Neutrophil (primary cell): ENCODE measurements around the gene PWP2.
A peak's percentile ranks its signal among the peaks of the same experiment; 100 is the strongest.

ENCODE experiments used
- H3K27ac ChIP-seq: fragments of 200-600 bp; sonication (generic); 2 replicates; pipeline ENCODE4 v1.5.1; 2016; ENCODE audit warnings: mild to moderate bottlenecking, moderate library complexity
- H3K27me3 ChIP-seq: fragments of 200-600 bp; sonication (generic); 2 replicates; pipeline ENCODE4 v1.6.0; 2016; ENCODE audit warnings: mild to moderate bottlenecking
- H3K36me3 ChIP-seq: fragments of 200-600 bp; sonication (generic); 2 replicates; pipeline ENCODE4 v1.5.1; 2017
- H3K4me1 ChIP-seq, 2 experiments: fragments of 200-600 bp in 1 of 2; sonication (generic) in 1 of 2; 1 replicate in 1 of 2; 2 replicates in 1 of 2; pipeline versions ENCODE4 v1.5.1 to v1.6.1; 2013 to 2016; ENCODE audit warnings: low read depth in 1 of 2, low read length in 1 of 2, mild to moderate bottlenecking in 1 of 2, moderate library complexity in 1 of 2; ENCODE audit not compliant: control insufficient read depth in 1 of 2, insufficient read depth in 1 of 2
- H3K4me3 ChIP-seq, 2 experiments: fragments of 200-600 bp in 1 of 2; sonication (generic) in 1 of 2; 1 replicate in 1 of 2; 2 replicates in 1 of 2; pipeline ENCODE4 v1.5.1; 2013 to 2016; ENCODE audit warnings: low read depth in 1 of 2, low read length in 1 of 2, mild to moderate bottlenecking in 1 of 2, moderate library complexity in 1 of 2
- H3K9me3 ChIP-seq: fragments of 200-600 bp; sonication (generic); 2 replicates; pipeline ENCODE4 v1.5.1; 2016
- CTCF ChIP-seq: fragments of 200-600 bp; sonication (generic); IDR thresholded peaks from 2 replicates; pipeline ENCODE4 v1.5.1; 2016; ENCODE audit warnings: antibody characterized with exemption

Gene PWP2

GRCh38 chr21:44063151-44063912 lies 43.9 kb upstream of the PWP2 start:
- H3K9me3 ChIP-seq, result no peaks in the 10 kb centered on the region
- peaks cover 0 to 8% of the 10 kb centered on the region in 2 experiments for H3K4me1 ChIP-seq
- no peaks in the 10 kb centered on the region for H3K27me3 ChIP-seq
- peaks cover 88% of the 10 kb centered on the region for H3K36me3 ChIP-seq
- no peak overlapping the region for H3K4me3 ChIP-seq
- TF ChIP-seq CTCF, result no peak
- no peak overlapping the region for H3K27ac ChIP-seq

- H3K9me3 ChIP-seq, result no peaks in the 10 kb centered on the region
- H3K36me3 ChIP-seq, result peaks cover 83% of the 10 kb centered on the region
- peaks cover 0 to 8% of the 10 kb centered on the region in 2 experiments for H3K4me1 ChIP-seq
- no peak overlapping the region for H3K4me3 ChIP-seq
- H3K27me3 ChIP-seq, result no peaks in the 10 kb centered on the region
- no peak for TF ChIP-seq CTCF
- H3K27ac ChIP-seq, result peak overlapping the region; percentile 43
Observed at GRCh38 chr21:44064852-44065403, 42.3 kb upstream of the PWP2 start.

- H3K27ac ChIP-seq, result peak overlapping the region; percentile 43
- H3K4me3 ChIP-seq, result no peak overlapping the region
- H3K36me3 ChIP-seq, result peaks cover 83% of the 10 kb centered on the region
- no peaks in the 10 kb centered on the region for H3K27me3 ChIP-seq
- H3K9me3 ChIP-seq, result no peaks in the 10 kb centered on the region
- no peak for TF ChIP-seq CTCF
- peaks cover 0 to 8% of the 10 kb centered on the region in 2 experiments for H3K4me1 ChIP-seq
Observed at GRCh38 chr21:44065428-44065827, 41.8 kb upstream of the PWP2 start.

GRCh38 chr21:44066116-44066515 lies 41.1 kb upstream of the PWP2 start:
- Histone ChIP-seq H3K4me1 (peaks cover 0 to 8% of the 10 kb centered on the region in 2 experiments), H3K36me3 (peaks cover 83% of the 10 kb centered on the region), H3K27me3 (no peaks in the 10 kb centered on the region), H3K4me3 (no peak overlapping the region), H3K9me3 (no peaks in the 10 kb centered on the region), H3K27ac (no peak overlapping the region)
- TF ChIP-seq CTCF, result no peak

GRCh38 chr21:44067011-44067839 lies 40.0 kb upstream of the PWP2 start:
- no peak for TF ChIP-seq CTCF
- no peaks in the 10 kb centered on the region for H3K27me3 ChIP-seq
- peaks cover 83% of the 10 kb centered on the region for H3K36me3 ChIP-seq
- H3K4me1 ChIP-seq, result peaks cover 0 to 8% of the 10 kb centered on the region in 2 experiments
- H3K27ac ChIP-seq, result no peak overlapping the region
- no peaks in the 10 kb centered on the region for H3K9me3 ChIP-seq
- H3K4me3 ChIP-seq, result no peak overlapping the region
